ENCODE results near the gene AQP1. TPM values are rescaled to one million over a fixed set of nuclear protein-coding genes. Genes with fewer than 3 reads are reported as not detected.

Gene AQP1
- total RNA-seq, 1 donor from 2014 or later = 1.4 TPM

DNA sequence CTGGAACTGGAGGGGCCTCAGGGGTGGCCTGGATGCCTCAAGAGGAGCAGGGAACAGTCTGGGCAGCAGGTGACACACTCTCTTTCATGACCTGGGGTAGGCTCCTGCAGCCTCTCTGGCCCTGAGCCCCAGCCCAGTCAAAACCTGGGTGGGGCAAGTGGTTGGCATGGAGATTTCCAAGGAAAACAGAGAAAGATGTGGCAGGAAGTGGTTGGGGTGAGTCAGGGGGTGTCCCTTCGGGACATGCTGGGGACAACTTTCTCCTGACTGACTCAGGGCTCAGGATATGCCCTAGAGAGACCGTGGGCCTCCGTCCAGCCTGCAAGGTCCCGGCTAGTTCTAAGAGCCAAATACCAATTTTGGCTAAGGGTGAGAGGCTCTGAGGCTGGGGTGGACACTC lies 2.9 kb downstream of the AQP1 start:
- Mint-ChIP-seq H3K9me3 (no peaks in the 10 kb centered on the region), H3K36me3 (ENCODE audit: low read depth) (no peaks in the 10 kb centered on the region), H3K27ac (ENCODE audit: unreplicated experiment) (no peak overlapping the region), H3K27me3 (ENCODE audit: low read depth) (no peaks in the 10 kb centered on the region), H3K4me3 (no peak overlapping the region), H3K4me1 (peaks cover 18% of the 10 kb centered on the region)
- no peak for DNase-seq (ENCODE audit: low read depth, low spot score)
- TF ChIP-seq, protein P1, sequence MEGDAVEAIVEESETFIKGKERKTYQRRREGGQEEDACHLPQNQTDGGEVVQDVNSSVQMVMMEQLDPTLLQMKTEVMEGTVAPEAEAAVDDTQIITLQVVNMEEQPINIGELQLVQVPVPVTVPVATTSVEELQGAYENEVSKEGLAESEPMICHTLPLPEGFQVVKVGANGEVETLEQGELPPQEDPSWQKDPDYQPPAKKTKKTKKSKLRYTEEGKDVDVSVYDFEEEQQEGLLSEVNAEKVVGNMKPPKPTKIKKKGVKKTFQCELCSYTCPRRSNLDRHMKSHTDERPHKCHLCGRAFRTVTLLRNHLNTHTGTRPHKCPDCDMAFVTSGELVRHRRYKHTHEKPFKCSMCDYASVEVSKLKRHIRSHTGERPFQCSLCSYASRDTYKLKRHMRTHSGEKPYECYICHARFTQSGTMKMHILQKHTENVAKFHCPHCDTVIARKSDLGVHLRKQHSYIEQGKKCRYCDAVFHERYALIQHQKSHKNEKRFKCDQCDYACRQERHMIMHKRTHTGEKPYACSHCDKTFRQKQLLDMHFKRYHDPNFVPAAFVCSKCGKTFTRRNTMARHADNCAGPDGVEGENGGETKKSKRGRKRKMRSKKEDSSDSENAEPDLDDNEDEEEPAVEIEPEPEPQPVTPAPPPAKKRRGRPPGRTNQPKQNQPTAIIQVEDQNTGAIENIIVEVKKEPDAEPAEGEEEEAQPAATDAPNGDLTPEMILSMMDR (conservative IDR thresholded peaks at IDR 0.05) = no peak

DNA sequence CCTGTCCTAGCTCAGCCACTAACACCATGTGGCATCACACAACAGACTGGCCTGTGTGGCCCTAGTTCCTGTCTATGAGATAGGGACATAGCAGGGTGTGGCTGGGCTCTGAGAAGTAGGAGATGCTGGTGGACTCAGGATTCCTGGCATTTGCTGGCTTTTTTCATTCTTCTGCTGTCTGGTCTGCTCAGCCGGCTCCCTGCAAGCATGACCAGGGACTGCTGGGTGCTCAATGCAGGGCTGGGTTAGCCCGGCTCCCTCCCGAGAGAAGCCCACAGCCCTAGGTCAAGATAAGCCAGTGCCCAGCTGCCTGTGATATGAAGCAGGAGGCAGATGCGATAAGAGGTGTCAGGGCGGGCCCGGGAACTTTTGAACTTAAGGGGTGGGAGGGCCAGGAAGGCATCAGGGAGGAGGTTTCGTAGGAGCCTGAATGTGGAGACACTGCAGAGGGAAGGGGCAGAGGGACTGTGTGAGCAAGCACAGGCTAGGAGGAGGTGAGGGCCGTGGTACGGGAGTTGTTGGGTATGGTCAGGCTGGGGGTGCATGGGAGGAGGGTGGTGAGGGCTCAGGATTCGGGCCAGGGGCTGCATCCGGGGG lies 3.5 kb downstream of the AQP1 start:
- DNase-seq (ENCODE audit: low read depth, low spot score) = no peak
- H3K27me3 Mint-ChIP-seq (ENCODE audit: low read depth) = no peaks in the 10 kb centered on the region
- no peaks in the 10 kb centered on the region for H3K9me3 Mint-ChIP-seq
- TF ChIP-seq, protein P1 (conservative IDR thresholded peaks at IDR 0.05) = no peak
- H3K36me3 Mint-ChIP-seq (ENCODE audit: low read depth) = no peaks in the 10 kb centered on the region
- H3K4me3 Mint-ChIP-seq = no peak overlapping the region
- H3K4me1 Mint-ChIP-seq = peaks cover 18% of the 10 kb centered on the region
- no peak overlapping the region for H3K27ac Mint-ChIP-seq (ENCODE audit: unreplicated experiment)

DNA sequence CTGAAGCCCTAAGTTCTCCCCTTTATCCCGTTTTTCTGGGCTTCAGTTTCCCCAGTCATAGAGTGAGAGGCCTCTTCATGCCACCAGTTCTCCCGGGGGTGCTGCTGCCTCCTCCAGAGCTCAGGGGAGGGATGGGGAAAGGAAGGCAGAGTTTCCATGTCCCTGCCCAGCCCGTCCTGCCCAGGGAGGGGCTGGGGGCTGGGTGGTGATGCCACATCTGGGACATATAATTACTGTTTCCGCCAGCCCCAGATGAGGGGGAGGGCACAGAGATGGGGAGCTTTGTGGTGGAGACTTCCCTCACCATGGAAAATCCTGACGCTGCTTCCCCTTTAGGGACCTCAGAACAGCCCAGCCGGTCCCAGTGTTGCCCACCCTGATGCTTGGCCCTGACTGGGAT lies 4.1 kb downstream of the AQP1 start:
- Mint-ChIP-seq H3K4me1 (peaks cover 18% of the 10 kb centered on the region), H3K27me3 (ENCODE audit: low read depth) (no peaks in the 10 kb centered on the region), H3K27ac (ENCODE audit: unreplicated experiment) (no peak overlapping the region), H3K9me3 (no peaks in the 10 kb centered on the region), H3K4me3 (no peak overlapping the region), H3K36me3 (ENCODE audit: low read depth) (no peaks in the 10 kb centered on the region)
- TF ChIP-seq, protein P1 (conservative IDR thresholded peaks at IDR 0.05) = no peak
- no peak for DNase-seq (ENCODE audit: low read depth, low spot score)

DNA sequence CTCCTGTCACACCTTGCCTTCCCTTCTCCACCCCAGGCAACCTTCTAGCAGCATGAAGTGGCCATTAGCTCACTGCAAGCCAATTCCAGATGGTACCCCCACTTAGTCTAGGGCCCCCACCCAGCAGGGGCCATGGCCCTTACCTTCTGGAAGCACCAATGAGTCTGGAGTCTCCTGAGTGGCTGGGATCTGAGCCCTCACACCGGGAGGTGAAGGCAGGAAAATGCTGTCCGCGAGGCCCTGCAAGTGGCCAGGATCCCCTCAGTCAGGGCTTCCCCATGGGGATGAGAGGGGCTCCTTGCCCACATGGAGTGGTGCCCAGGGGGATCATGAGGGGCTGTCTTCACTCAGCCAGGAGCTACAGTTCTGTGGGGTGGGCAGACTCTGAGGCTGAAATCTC lies 4.6 kb downstream of the AQP1 start:
- no peak overlapping the region for H3K27ac Mint-ChIP-seq (ENCODE audit: unreplicated experiment)
- H3K4me3 Mint-ChIP-seq = no peak overlapping the region
- DNase-seq (ENCODE audit: low read depth, low spot score) = no peak
- H3K27me3 Mint-ChIP-seq (ENCODE audit: low read depth) = no peaks in the 10 kb centered on the region
- no peaks in the 10 kb centered on the region for H3K36me3 Mint-ChIP-seq (ENCODE audit: low read depth)
- TF ChIP-seq, protein P1 (conservative IDR thresholded peaks at IDR 0.05) = no peak
- H3K9me3 Mint-ChIP-seq = no peaks in the 10 kb centered on the region
- peaks cover 18% of the 10 kb centered on the region for H3K4me1 Mint-ChIP-seq

- Mint-ChIP-seq H3K27ac (ENCODE audit: unreplicated experiment) (peak overlapping the region; percentile 93), H3K4me3 (no peak overlapping the region), H3K27me3 (ENCODE audit: low read depth) (no peaks in the 10 kb centered on the region), H3K36me3 (ENCODE audit: low read depth) (no peaks in the 10 kb centered on the region), H3K9me3 (no peaks in the 10 kb centered on the region), H3K4me1 (peaks cover 18% of the 10 kb centered on the region)
- TF ChIP-seq, protein P1 (conservative IDR thresholded peaks at IDR 0.05) = no peak
- DNase-seq (ENCODE audit: low read depth, low spot score) = no peak
These were observed 5.1 kb downstream of the AQP1 start for GRCh38 chr7:30916767-30917166.

Measured in neural crest cell (in vitro differentiated cells).